SK-MEL-5 (cell line): ENCODE data around the gene C11orf68. TPM values are rescaled to one million over a fixed set of nuclear protein-coding genes. Genes with fewer than 3 reads are reported as not detected.

ENCODE experiments used
- DNase-seq: peaks from one replicate; pipeline ENCODE4 v3.0.0-alpha.2; 2016; ENCODE audit warnings: low read depth, low spot score
- in situ Hi-C: cut with HindIII; loops from 2 replicates; pipeline ENCODE4 v1.10.0; 2016; ENCODE audit warnings: low sequenced_read_pairs, high pct_unique_total_duplicates, low pct_unique_long_range_greater_than_20kb
- total RNA-seq: library from RNA; depleted of rRNA; stranded (reverse); fragments of >200 nt; shearing (Covaris generic); gene quantifications from 2 replicates; pipeline ENCODE4 v1.2.3, GENCODE V29; 2014

C11orf68 gene
- total RNA-seq, 1 experiment from 2014 or later, result 7.8 TPM

DNA sequence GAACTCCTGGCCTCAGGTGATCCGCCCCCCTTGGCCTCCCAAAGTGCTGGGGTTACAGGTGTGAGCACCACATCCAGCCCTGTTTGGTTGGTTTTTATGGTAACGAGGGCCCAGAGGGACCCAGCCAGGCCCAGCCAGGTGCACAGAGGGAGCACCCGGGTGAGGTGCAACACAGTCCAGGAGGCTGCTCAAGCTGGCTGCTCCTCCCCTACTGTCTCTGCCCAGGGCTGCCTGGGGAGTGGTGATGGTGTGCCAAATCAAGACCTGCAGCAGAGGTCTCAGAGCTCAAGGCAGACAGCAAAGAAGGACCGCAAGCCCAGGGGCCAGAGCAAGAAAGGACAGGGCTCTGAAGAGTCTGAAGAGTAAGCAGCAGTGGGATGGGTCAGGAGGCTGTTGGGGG lies 27.8 kb upstream of the C11orf68 start:
- in situ Hi-C loops, result no loop called here
- no peak for DNase-seq

DNA sequence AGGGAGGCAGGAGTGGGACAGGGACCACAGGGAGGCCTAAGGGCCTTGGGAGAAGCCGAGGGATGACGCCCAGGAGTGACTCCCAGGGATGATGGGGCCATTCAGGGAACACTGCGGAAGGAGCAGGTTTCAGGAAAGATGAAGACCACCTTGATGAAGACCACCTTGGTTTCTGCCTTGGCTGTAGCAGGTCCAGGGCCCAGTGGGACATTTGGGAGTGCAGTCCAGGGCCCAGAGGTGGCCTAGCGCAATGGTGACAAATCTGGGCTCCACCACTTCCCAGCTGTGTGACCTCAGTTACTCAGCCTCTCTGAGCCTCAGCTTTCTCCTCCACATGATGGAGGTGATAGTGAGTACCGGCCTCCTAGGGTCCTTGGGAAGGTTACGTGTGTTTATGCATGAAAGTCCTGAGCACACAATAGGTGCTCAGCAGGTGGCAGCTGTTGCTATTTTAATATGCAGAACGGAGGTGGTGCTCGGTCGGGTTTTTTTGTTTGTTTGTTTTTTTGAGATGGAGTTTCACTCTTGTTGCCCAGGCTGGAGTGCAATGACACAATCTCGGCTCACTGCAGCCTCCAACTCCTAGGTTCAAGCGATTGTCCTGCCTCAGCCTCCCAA lies 27.2 kb upstream of the C11orf68 start:
- DNase-seq, result no peak
- in situ Hi-C loops, result no loop called here

DNA sequence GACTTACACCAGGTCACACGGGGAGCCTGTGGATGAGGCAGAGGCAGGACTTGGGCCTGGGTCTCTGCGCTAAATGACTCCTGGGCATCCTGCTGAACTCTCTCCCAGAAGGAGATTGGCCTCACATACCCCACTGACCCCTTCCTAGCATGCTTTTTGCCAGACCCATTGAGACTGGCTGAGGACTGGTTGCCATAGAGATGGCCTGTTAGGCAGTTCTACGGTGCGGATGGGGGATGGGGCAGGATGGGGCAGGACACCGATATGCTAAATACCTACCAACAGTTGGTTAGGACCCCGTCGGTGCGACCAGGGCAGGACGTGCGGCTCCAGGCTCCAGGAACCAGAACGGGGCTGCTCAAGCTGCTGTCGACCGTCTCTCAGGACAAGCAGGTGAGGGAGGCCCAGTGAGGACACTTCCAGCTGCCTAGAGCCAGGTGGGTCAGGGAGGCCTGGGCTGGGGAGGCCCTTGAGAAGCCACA lies 26.6 kb upstream of the C11orf68 start, which contains the start of gene TSGA10IP:
TSGA10IP (plus strand) TSS at position 51 of the 482 bp plus-strand sequence; CDS start at position 247, 196 bp downstream.
- no peak for DNase-seq
- in situ Hi-C loops, result no loop called here

DNA sequence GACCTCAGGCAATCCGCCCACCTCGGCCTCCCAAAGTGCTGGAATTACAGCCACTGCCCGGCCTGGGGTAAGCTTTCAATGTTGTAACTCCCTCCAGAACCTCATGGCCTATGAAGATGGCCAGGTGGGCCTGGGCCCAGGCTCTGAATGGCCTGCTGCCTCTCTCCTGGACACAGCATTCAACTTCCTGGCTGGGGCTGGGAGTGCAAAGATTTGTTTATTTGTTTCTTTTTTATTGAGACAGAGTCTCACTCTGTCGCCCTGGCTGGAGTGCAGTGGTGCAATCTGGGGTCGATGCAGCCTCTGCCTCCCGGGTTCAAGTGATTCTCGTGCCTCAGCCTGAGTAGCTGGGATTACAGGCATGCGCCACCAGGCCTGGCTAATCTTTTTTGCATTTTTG lies 25.9 kb upstream of the C11orf68 start:
- in situ Hi-C loops, result no loop called here
- DNase-seq, result no peak

DNA sequence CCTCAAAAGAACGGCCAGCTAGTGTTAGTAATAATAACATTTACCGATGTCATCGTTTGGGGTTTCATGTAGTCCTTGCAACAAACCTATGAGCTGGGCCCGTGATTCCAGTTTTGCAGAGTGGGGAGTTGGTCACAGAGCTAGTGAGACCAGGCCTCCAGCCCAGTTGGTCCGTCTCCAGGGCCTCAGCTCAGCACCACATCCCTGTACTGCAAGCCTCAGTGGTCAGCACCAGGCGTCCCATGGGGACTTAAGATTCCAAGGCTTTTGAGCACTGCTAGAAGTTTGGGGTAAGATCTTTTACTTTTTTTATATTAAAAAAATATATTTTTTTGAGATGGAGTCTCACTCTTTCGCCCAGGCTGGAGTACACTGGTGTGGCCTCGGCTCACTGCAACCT lies 25.3 kb upstream of the C11orf68 start:
- DNase-seq, result no peak
- in situ Hi-C loops, result no loop called here

DNA sequence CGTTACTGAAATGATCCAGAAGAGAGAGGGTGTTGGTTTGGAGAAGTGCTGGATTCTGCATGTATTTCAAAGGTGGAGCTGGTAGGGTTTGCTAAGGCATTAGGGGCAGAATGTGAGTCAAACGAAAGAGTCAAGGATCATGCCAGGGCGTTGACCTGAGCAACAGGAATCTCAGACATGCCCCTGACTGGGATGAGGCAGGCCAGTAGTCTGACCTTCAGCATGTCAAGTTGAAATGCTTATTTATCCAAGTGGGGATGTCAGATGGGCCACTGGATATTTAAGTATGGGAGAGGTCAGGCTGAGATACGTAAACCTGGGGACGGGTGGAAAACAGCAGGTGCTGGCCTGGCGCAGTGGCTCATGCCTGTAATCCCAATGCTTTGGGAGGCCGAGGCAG lies 23.7 kb upstream of the C11orf68 start:
- in situ Hi-C loops, result no loop called here
- no peak for DNase-seq

DNA sequence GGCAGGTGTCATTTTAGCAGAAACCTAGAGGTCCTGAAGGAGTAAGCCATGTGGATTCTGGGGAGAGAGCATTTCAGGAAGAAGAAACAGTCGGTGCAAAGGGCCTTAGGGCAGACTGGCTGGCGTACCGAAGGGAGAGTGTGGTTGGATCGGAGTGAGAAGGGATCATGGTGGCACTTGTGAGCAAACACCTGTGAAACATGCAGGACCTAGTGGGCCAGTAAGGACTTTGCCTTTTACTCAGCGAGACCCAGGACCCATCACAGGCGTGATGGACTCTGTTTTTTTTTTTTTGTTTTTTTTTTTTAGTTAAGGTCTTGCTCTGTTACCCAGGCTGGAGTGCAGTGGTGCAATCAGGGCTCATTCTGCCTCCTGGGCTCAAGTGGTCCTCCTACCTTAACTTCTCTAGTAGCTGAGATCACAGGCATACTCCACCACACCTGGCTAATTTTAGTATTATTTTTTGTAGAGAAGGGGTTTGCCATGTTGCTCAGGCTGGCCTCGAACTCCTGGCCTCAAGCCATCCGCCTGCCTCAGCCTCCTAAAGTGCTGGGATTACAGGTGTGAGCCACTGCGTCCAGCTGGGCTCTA lies 23.0 kb upstream of the C11orf68 start:
- in situ Hi-C loops, result no loop called here

DNA sequence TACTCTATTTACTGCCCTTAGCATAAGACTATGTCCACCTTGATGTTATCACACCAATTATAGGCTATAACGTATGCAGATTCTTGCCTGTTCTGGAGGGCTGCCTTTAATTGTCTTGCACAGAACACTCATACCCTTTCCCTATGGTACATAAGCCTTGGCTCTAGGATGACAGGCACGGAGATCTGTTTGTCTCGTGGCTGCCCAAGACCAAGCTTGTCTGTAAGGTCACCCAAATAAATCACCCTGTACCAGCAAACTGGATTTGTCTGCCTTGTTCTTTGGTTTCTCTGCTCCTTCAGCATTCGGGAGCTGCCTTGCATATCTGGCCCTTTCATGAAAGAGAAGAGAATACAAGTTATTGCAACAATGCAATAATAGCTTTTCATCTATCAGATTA lies 18.9 kb upstream of the C11orf68 start:
- DNase-seq, result no peak
- in situ Hi-C loops, result no loop called here

More for the DNA sequence above, 23.0 kb upstream of the C11orf68 start:
- DNase-seq, result no peak

DNA sequence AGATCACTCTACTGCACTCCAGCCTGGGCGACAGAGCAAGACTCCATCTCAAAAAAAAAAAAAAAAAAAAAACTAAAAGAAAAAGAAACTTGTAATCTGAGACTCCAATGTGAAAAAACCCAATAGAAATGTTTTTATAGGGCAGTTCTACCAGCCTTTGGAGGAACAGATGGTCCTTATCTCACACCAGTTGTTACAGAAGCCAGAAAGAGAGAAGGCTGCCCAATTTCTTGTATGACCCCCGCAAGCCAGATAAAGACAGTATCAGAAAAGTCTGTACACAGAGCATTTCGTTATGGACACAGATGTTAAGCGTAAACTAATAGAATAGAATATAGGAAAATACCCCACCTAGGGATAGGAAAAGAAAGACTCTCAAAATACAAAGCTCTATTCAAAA lies 15.2 kb upstream of the C11orf68 start:
- in situ Hi-C loops, result no loop called here
- no peak for DNase-seq

DNA sequence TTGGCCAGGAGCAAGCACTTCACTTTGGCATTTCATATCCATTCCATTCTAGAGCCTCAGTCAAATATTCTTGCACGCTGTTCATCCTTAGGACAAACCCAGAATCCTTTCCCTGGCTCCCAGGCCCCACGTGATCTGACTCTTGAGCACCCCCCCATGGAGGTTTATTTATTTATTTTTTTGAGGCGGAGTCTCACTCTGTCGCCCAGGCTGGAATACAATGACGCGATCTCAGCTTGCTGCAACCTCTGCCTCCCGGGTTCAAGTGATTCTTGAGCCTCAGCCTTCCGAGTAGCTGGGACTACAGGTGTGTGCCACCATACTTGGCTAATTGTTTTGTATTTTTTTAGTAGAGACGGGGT lies 13.7 kb upstream of the C11orf68 start:
- in situ Hi-C loops, result no loop called here

DNA sequence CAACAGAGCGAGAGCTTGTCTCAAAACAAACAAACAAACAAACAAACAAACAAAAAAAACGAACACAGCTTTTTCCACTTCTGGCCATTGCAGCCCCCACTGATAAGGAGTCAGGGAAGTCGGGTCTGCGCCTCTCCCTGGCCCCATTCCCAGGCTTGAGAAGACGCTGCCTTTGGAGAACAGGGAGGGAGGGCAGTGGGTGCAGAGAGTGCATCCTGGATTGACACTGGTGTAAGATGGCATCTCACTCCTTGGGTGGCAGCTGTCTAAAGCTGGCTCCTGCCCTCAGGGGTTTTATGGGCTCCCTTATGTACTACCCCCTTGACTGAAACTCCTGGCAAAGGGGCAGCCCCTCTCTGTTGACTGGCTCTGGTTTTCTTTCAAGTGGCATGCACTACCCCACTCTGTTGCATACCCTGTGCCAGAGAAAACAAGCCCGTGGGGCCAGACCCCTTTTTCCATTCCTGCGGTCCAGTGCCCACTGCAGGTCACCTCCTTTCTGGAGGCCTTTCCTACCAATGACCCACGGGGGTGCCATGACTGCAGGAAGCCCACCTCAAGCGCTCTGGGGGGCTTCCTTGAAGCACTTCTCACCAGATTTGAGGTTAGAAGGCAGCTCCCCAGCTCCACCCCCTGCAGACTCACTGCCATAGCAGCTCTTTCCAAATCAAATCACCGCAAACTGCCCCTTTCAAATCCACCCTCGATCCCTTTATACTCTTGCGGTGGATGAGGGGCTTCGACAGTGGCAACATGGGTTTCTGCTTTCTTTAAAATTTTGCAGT lies 13.1 kb upstream of the C11orf68 start:
- DNase-seq, result no peak
- in situ Hi-C loops, result no loop called here

More for the DNA sequence above, 13.7 kb upstream of the C11orf68 start:
- peak; percentile 32 for DNase-seq

DNA sequence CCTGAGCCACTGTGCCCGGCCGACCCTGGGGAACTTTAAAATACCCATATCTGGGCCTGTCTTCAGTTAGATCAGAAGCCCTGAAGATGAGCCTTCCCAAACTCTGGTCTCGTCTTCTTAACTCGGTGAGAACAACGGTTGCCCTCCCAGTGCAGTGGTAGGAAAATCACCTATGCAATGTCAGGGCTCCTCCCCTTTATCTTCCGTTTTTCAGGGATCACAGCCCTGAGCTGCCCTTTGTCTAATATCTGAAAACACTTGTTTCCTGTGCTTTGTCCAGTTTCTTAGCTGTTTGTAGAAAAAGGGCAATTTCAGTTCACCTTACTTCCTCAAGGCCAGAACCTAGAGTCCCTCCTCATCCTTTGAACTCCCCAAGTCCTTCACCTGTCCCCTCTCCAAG lies 9.8 kb upstream of the C11orf68 start:
- DNase-seq, result no peak
- in situ Hi-C loops, result no loop called here

DNA sequence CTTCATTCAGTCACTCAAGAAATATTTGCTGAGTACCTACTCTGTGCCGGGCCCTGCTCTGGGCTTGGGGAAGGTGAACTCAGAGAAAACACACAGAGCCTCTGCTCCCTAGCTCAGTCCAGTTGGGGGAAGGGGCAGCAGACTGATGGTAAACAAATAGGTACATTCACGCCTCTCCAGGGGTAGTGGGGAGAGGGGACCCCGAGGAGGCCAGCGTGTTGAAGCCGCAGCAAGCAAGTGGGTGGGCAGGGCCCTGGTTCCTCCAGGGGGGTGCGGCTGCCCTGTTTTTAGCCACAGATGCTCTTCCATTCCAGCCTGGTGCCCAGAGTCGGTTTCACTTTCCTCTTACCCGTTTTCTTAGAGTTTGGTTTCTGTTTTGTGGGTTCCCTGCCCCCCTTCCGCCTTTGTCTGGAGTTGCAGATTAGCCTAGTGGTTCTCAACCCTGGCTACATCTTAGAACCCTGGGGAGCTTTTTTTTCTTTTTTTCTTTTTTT lies 9.1 kb upstream of the C11orf68 start:
- no peak for DNase-seq
- in situ Hi-C loops, result no loop called here

DNA sequence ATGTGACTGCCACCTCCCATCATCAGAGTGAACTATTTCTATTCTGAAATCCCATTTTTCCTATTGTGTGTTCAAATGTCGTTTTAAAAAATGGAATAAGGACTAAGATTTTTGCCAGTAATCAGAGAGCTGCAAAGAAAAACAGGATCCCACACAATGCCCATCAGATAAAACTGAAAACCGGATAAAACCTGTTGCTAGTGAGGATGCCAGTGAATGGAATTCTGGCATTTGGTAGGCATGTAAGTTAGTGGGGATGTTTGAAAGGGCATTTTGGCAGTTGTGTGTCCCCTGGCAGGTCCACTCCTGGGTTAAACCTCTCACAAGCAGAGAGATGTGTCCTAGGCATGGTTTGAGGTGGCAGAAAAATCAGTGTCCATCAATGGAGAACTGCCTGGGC lies 6.5 kb upstream of the C11orf68 start:
- in situ Hi-C loops, result no loop called here
- no peak for DNase-seq

DNA sequence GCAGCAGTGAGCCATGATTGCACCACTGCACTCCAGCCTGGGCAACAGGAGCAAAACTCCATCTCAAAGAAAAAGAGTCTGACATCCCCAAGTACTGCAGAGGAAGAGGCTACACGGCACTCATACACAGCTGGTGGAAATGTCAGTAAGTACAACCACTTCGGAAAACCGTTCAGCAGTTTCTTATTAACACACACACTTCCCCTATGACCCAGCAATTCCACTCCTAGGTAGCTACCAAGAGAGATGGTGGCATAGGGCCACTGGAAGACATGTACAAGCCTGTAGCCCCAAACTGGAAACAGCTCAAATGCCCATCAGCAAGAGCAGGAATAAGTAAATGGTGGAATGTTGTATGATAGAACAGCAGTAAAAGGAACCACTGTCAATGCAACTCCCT lies 3.7 kb upstream of the C11orf68 start:
- DNase-seq, result no peak
- in situ Hi-C loops, result no loop called here

DNA sequence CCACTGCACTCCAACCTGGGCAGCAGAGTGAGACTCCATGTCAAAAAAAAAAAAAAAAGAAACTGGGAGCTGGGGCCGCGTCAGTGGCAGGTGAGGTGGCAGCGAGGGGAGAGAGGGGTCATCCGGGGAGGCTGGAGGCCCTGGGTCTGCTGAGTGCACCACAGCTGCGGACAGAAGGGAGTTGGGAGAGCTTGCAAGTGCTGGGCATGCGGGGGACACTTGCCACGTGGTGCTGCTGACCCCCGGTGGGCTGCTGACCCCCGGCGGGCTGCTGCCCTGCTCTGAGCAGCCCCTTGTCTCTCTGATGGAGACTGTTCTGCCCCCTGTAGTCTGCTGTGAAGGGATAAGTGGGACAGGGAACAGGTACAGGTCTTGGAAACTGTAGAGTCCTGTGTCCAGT lies 3.0 kb upstream of the C11orf68 start:
- in situ Hi-C loops, result no loop called here
- no peak for DNase-seq

DNA sequence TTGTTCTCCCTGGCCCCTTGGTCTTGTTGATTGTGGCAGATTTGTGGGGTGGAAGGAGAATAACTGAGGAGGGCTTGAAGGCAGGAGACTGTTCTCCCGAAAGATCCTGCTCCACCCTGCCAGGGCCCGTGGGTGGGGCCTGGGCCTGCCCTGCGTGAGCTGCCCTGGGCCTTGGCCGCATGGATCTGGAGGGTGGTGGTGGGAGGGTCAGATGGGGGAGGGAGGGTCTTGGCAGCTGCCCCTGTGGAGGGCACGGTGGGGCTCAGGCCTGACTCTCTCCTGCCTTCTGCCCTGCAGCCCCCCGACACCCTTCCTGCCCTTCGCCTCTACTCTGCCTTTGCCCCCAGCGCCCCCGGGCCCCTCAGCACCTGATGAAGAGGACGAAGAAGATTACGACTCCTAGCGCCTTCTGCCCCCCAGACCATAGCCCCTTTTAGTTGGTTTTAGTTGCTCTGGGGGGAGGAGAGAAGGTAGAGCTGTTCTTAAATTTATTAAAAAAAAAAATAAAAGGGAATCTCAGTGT lies 2.2 kb upstream of the C11orf68 start:
- no peak for DNase-seq
- in situ Hi-C loops, result no loop called here

DNA sequence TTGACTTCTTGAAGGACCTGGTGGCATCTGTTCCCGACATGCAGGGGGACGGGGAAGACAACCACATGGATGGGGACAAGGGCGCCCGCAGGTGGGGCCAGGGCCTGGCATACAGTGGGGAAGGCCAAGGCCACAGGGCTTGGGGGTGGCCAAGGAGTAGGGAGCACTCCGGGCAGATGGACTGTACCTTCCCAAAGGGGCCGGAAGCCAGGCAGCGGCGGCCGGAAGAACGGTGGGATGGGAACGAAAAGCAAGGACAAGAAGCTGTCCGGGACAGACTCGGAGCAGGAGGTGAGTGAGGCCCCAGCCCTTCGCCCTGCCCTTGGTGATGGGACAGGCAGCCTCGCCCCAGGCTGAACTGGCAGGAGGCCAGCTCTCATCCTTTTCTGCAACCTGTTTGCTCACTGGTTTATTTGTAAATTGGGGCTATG lies 1.5 kb upstream of the C11orf68 start:
- in situ Hi-C loops, result no loop called here
- DNase-seq, result no peak
